Measurements from ENCODE around the gene CAPN5. TPM values are rescaled to one million over a fixed set of nuclear protein-coding genes. Genes with fewer than 3 reads are reported as not detected.

The CAPN5 gene
- total RNA-seq, 1 donor from 2014 or later, result 7.9 TPM

DNA sequence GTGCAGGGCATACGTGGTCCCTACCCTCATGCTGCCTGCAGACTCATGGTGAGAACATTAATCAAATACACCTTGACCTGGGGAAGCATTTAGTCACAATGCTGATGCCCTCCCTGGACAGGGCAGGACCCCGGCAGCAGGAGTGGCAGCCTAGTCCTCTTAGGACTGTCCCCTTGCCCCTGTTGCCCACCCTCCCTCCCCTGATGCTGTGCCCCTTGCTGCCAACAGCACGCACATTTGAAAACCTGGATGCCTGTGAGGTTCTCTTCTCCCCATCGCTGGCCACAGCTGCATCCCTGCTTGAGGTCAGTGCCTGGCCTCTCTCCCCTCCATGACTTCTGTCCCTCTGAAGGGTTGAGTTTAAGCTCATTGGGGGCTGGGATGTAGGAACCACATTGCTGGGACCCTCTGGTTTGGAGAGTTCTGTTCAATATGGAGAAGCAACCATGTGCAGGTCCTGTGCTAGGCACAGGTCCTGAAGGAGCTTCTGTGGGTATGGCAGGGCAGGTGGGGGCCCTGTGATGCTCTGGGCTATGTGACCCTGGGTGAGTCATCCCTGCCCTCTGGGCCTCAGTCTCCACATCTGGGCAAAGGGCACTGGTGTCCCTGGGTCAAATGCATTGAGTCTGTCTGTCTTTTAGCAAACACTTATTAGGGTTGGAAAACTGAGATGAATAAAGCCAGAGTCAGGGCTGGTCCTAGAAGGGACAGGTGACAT, 92.6 kb downstream of the CAPN5 start:
- DNase-seq (ENCODE audit: low spot score in 2 of 2), result no peak
- intact Hi-C loops (cut with DNase I), result no loop called here
- Histone ChIP-seq H3K4me1 (peaks cover 0 to 4% of the 10 kb centered on the region in 2 donors), H3K27me3 (no peaks in the 10 kb centered on the region), H3K27ac (no peak overlapping the region), H3K4me3 (no peak overlapping the region), H3K36me3 (no peaks in the 10 kb centered on the region), H3K9me3 (no peaks in the 10 kb centered on the region)
- TF ChIP-seq, protein P1, sequence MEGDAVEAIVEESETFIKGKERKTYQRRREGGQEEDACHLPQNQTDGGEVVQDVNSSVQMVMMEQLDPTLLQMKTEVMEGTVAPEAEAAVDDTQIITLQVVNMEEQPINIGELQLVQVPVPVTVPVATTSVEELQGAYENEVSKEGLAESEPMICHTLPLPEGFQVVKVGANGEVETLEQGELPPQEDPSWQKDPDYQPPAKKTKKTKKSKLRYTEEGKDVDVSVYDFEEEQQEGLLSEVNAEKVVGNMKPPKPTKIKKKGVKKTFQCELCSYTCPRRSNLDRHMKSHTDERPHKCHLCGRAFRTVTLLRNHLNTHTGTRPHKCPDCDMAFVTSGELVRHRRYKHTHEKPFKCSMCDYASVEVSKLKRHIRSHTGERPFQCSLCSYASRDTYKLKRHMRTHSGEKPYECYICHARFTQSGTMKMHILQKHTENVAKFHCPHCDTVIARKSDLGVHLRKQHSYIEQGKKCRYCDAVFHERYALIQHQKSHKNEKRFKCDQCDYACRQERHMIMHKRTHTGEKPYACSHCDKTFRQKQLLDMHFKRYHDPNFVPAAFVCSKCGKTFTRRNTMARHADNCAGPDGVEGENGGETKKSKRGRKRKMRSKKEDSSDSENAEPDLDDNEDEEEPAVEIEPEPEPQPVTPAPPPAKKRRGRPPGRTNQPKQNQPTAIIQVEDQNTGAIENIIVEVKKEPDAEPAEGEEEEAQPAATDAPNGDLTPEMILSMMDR (IDR thresholded peaks at IDR 0.05), result no peak

- intact Hi-C loops (cut with DNase I), result no loop called here
- Histone ChIP-seq H3K4me3 (no peak overlapping the region), H3K4me1 (no peaks in the 10 kb centered on the region), H3K27ac (no peak overlapping the region), H3K36me3 (no peaks in the 10 kb centered on the region), H3K9me3 (no peaks in the 10 kb centered on the region), H3K27me3 (no peaks in the 10 kb centered on the region)
- DNase-seq (ENCODE audit: low spot score in 2 of 2), result no peak
- TF ChIP-seq, protein P1 (IDR thresholded peaks at IDR 0.05), result no peak
Measured at GRCh38 chr11:77159937-77160495, 93.2 kb downstream of the CAPN5 start.

GRCh38 chr11:77163271-77163670, 96.5 kb downstream of the CAPN5 start:
- Histone ChIP-seq H3K4me3 (no peak overlapping the region), H3K9me3 (no peaks in the 10 kb centered on the region), H3K27ac (no peak overlapping the region), H3K4me1 (no peaks in the 10 kb centered on the region), H3K27me3 (no peaks in the 10 kb centered on the region), H3K36me3 (no peaks in the 10 kb centered on the region)
- DNase-seq (ENCODE audit: low spot score in 2 of 2), result no peak
- TF ChIP-seq, protein P1 (IDR thresholded peaks at IDR 0.05), result no peak
- intact Hi-C loops (cut with DNase I), result no loop called here

GRCh38 chr11:77165066-77165465, 98.3 kb downstream of the CAPN5 start:
- Histone ChIP-seq H3K27me3 (no peaks in the 10 kb centered on the region), H3K4me1 (no peaks in the 10 kb centered on the region), H3K4me3 (no peak overlapping the region), H3K27ac (no peak overlapping the region), H3K9me3 (no peaks in the 10 kb centered on the region), H3K36me3 (no peaks in the 10 kb centered on the region)
- TF ChIP-seq, protein P1 (IDR thresholded peaks at IDR 0.05), result no peak
- intact Hi-C loops (cut with DNase I), result no loop called here
- no peak for DNase-seq (ENCODE audit: low spot score in 2 of 2)

DNA sequence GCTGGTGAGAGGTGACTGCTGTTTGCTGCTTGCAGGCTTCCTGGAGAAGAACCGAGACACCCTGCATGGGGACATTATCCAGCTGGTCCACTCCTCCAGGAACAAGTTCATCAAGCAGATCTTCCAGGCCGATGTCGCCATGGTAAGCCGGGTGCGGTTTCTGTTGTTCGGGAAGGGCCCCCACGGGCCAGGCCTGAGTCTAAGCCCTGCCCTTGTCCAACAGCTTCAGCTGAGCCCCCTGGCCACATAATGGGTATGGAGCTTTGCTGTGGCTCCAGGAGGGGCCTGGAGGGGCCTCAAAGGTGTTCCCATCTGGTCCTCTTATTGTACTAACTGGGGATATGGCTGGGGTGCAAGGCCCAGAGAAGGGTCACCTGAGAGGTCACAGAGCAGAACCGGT, 99.2 kb downstream of the CAPN5 start:
- Histone ChIP-seq H3K4me3 (no peak overlapping the region), H3K4me1 (no peaks in the 10 kb centered on the region), H3K27me3 (no peaks in the 10 kb centered on the region), H3K36me3 (no peaks in the 10 kb centered on the region), H3K9me3 (no peaks in the 10 kb centered on the region), H3K27ac (no peak overlapping the region)
- DNase-seq (ENCODE audit: low spot score in 2 of 2), result no peak
- intact Hi-C loops (cut with DNase I), result no loop called here
- TF ChIP-seq, protein P1 (IDR thresholded peaks at IDR 0.05), result no peak

Data from ascending aorta (tissue), 2 donors.